HepG2 (cell line): ENCODE data around the gene CLCNKA. TPM values are rescaled to one million over a fixed set of nuclear protein-coding genes. Genes with fewer than 3 reads are reported as not detected.

Source experiments
- ATAC-seq: fragments of 200-7000 bp; cut with Tn5 transposase; 3 replicates; pipeline ENCODE4 v1.9.1; 2020; ENCODE audit warnings: mild to moderate bottlenecking, moderate library complexity
- BruUV-seq: library from RNA; stranded (reverse); fragments of 400-500 nt; replicated peaks from 2 replicates; lab custom pipeline; 2021; lab: Mats Ljungman, UMichigan
- CTCF ChIA-PET: fragments of 300-600 bp; formaldehyde crosslinking; extraction: SDS; loops from one replicate; lab custom pipeline; 2021; ENCODE audit warnings: low total read pairs, inconsistent platforms, low intra/inter-chr PET ratio; lab: Yijun Ruan, JAX
- POLR2A ChIA-PET: fragments of 350-600 bp; sonication (Branson Sonifier 250); formaldehyde crosslinking; loops from one replicate; lab custom pipeline; 2020; ENCODE audit warnings: antibody characterized with exemption, inconsistent platforms; lab: Yijun Ruan, JAX
- DNase-seq: peaks from one replicate; pipeline ENCODE4 v3.0.0-alpha.2; 2015; ENCODE audit warnings: low spot score
- FAIRE-seq: peaks from 3 replicates; lab custom pipeline; 2011; peaks lifted over from hg19 to GRCh38; lab: Jason Lieb, UNC
- H2AFZ ChIP-seq: one replicate; pipeline ENCODE4 v1.6.1; 2011; ENCODE audit warnings: low read length, inconsistent platforms
- H3K27ac ChIP-seq: fragments of 300-600 bp; 3 replicates; pipeline ENCODE4 v1.8.0; 2011; ENCODE audit warnings: mixed run types, mild to moderate bottlenecking, mixed read lengths, low read length, inconsistent platforms; ENCODE audit not compliant: insufficient read depth; ENCODE audit errors: extremely low read length
- H3K27me3 ChIP-seq, 2 experiments: fragments of 200-600 bp in 1 of 2; 2 replicates in 1 of 2; 3 replicates in 1 of 2; pipeline versions ENCODE4 v1.6.0 to v1.8.0; 2011; ENCODE audit warnings: low read length in 2 of 2, mild to moderate bottlenecking in 2 of 2, moderate library complexity in 2 of 2, inconsistent platforms in 1 of 2; ENCODE audit not compliant: insufficient read depth in 2 of 2, control insufficient read depth in 1 of 2
- H3K36me3 ChIP-seq, 2 experiments: fragments of 200-600 bp in 1 of 2; replicated peaks in 1 of 2; 2 replicates in 1 of 2; 3 replicates in 1 of 2; pipeline versions ENCODE4 v1.5.1 to v1.8.0; 2011; ENCODE audit warnings: low read length in 2 of 2, inconsistent platforms in 1 of 2; ENCODE audit not compliant: insufficient read depth in 2 of 2, control insufficient read depth in 1 of 2
- H3K4me1 ChIP-seq: 2 replicates; pipeline ENCODE4 v1.5.1; 2012; ENCODE audit warnings: low read length, inconsistent platforms; ENCODE audit not compliant: insufficient read depth
- H3K4me2 ChIP-seq: 2 replicates; pipeline ENCODE4 v1.6.0; 2011; ENCODE audit warnings: low read depth, low read length, inconsistent platforms
- H3K4me3 ChIP-seq, 3 experiments: fragments of 200-600 bp in 1 of 3; sonication (generic), shearing (Covaris generic) in 1 of 3; replicated peaks in 1 of 3; 2 replicates each; pipeline ENCODE4 v1.5.1; 2011 to 2016; ENCODE audit warnings: low read length in 3 of 3, inconsistent platforms in 2 of 3, low read depth in 2 of 3, mild to moderate bottlenecking in 2 of 3, control low read depth in 1 of 3, mixed read lengths in 1 of 3; ENCODE audit not compliant: insufficient read depth in 1 of 3
- H3K79me2 ChIP-seq: one replicate; pipeline ENCODE4 v1.6.1; 2011; ENCODE audit warnings: low read length, inconsistent platforms; ENCODE audit not compliant: insufficient read depth
- H3K9ac ChIP-seq: 2 replicates; pipeline ENCODE4 v1.6.0; 2011; ENCODE audit warnings: mild to moderate bottlenecking, low read depth, low read length, inconsistent platforms; ENCODE audit not compliant: insufficient read depth
- H3K9me3 ChIP-seq: 2 replicates; pipeline ENCODE4 v1.5.1; 2012; ENCODE audit warnings: mild to moderate bottlenecking, low read length
- H4K20me1 ChIP-seq: 2 replicates; pipeline ENCODE4 v1.6.0; 2011; ENCODE audit warnings: inconsistent platforms, mild to moderate bottlenecking, low read length, moderate library complexity; ENCODE audit not compliant: insufficient read depth
- AHR ChIP-seq: IDR thresholded peaks from 2 replicates; pipeline ENCODE4 v1.6.1; 2018; ENCODE audit warnings: missing genetic modification reagents, missing compliant biosample characterization
- ARNT ChIP-seq: fragments of 450-650 bp; IDR thresholded peaks from 2 replicates; pipeline ENCODE4 v1.6.1; 2017
- ATF7 ChIP-seq, 2 experiments: fragments of 450-650 bp in 1 of 2; sonication (generic) in 1 of 2; formaldehyde crosslinking in 1 of 2; IDR thresholded peaks; 2 replicates each; pipeline versions ENCODE4 v1.4.0 to v1.6.1; 2016 to 2020; ENCODE audit warnings: antibody characterized with exemption in 1 of 2, mild to moderate bottlenecking in 1 of 2, missing genetic modification reagents in 1 of 2
- ETS1 ChIP-seq: sonication (generic); formaldehyde crosslinking; IDR thresholded peaks from 2 replicates; pipeline ENCODE4 v1.4.0; 2020; ENCODE audit warnings: missing genetic modification reagents
- HHEX ChIP-seq: IDR thresholded peaks from 2 replicates; pipeline ENCODE4 v1.6.1; 2016; ENCODE audit warnings: control low read depth
- HNRNPL ChIP-seq: fragments of 200-400 bp; formaldehyde crosslinking; IDR thresholded peaks from 2 replicates; pipeline ENCODE4 v1.6.1; 2017; ENCODE audit warnings: mild to moderate bottlenecking, low read depth, low read length
- ZNF138 ChIP-seq: sonication (generic); formaldehyde crosslinking; IDR thresholded peaks from 2 replicates; pipeline ENCODE4 v1.5.0; 2020; ENCODE audit warnings: mild to moderate bottlenecking, low read depth, missing genetic modification reagents
- ZNF761 ChIP-seq: sonication (generic); formaldehyde crosslinking; conservative IDR thresholded peaks from 2 replicates; pipeline ENCODE4 v1.4.0; 2020; ENCODE audit warnings: mild to moderate bottlenecking, missing genetic modification reagents
- ZNF772 ChIP-seq: sonication (generic); formaldehyde crosslinking; IDR thresholded peaks from 2 replicates; pipeline ENCODE4 v1.5.0; 2020; ENCODE audit warnings: mild to moderate bottlenecking, missing genetic modification reagents
- ZNF775 ChIP-seq: sonication (generic); formaldehyde crosslinking; IDR thresholded peaks from 2 replicates; pipeline ENCODE4 v1.4.0; 2020; ENCODE audit warnings: missing genetic modification reagents, mild to moderate bottlenecking, moderate library complexity, borderline replicate concordance
- WGBS: methylation state at CpG from one replicate; pipeline ENCODE4 v1.1.6; 2017; ENCODE audit warnings: low lambda C conversion rate; 5-methylcytosine and 5-hydroxymethylcytosine counted together
- in situ Hi-C: cut with HindIII; loops from 2 replicates; pipeline ENCODE4 v1.10.0; 2017; ENCODE audit warnings: low pct_unique_long_range_greater_than_20kb; ENCODE audit not compliant: extremely low pct_ligation_motif_present
- intact Hi-C: fragments of 100-400 bp; cut with micrococcal nuclease; formaldehyde crosslinking; loops from one replicate; pipeline ENCODE4 v1.10.0; 2022; ENCODE audit not compliant: unreplicated experiment
- polyA plus RNA-seq, 8 experiments: library from polyadenylated mRNA; depleted of rRNA in 3 of 8; stranded (reverse) in 7 of 8; unstranded in 1 of 8; fragments of >200 nt; fragmentation: Illumina TruSeq in 4 of 8; extraction: Trizol in 4 of 8; gene quantifications; 2 replicates each; pipeline versions ENCODE4 v1.2.1 to v1.2.3, GENCODE V29; 2011 to 2016; ENCODE audit warnings: low read depth in 4 of 8, missing spikeins in 1 of 8, mixed read lengths in 1 of 8; ENCODE audit not compliant: insufficient read depth in 1 of 8
- small RNA-seq, 3 experiments: library from RNA; depleted of rRNA; stranded (forward); fragments of <200 nt; gene quantifications; one replicate each; pipeline ENCODE3, GENCODE V24; 2012; ENCODE audit warnings: low read depth in 2 of 3, low replicate concordance in 1 of 3; ENCODE audit not compliant: insufficient read length in 3 of 3, insufficient read depth in 2 of 3
- total RNA-seq, 5 experiments: library from RNA; depleted of rRNA; stranded (reverse); fragments of >200 nt; fragmentation: Illumina TruSeq; extraction: Trizol; gene quantifications; 2 replicates each; pipeline ENCODE4 v1.2.3, GENCODE V29; 2016; ENCODE audit warnings: low read depth in 1 of 5

Gene CLCNKA
- total and polyA plus RNA-seq, 2 of the 13 experiments (the other 11 are each of a cell fraction or from before 2014, with no cell fraction given) = 0.03 TPM; not detected in 1

- no peak for TF ChIP-seq ARNT
- TF ChIP-seq ATF7 (IDR thresholded peaks at IDR 0.05) = no peak
- no peak for TF ChIP-seq ATF7 (CRISPR knock-in tag; IDR thresholded peaks at IDR 0.05)
- 0 out of 2 replicates have a peak, but pooled peaks have one; percentile 24 for TF ChIP-seq AHR (CRISPR knock-in tag)
- TF ChIP-seq ZNF775 (CRISPR knock-in tag) = no peak
- no peak for TF ChIP-seq ETS1
- TF ChIP-seq HNRNPL = 0 out of 2 replicates have a peak, but pooled peaks have one; percentile 51
These were observed 60.6 kb downstream of the CLCNKA start (continued) for GRCh38 chr1:16082283-16083038.

- Histone ChIP-seq H4K20me1 (no peaks in the 10 kb centered on the region), H3K4me3 (no peak overlapping the region), H2AFZ (no peak overlapping the region), H3K79me2 (no peaks in the 10 kb centered on the region), H3K36me3 (no peaks in the 10 kb centered on the region), H3K4me1 (peaks cover 55% of the 10 kb centered on the region), H3K9ac (no peak overlapping the region), H3K27me3 (peaks cover 0 to 14% of the 10 kb centered on the region in 2 experiments; a peak in 2 of 5 replicates), H3K27ac (no peak overlapping the region), H3K9me3 (no peaks in the 10 kb centered on the region), H3K4me2 (no peak overlapping the region)
- no peak for TF ChIP-seq HHEX (CRISPR knock-in tag)
- TF ChIP-seq HNRNPL = 0 out of 2 replicates have a peak, but pooled peaks have one; percentile 47
- no peak for TF ChIP-seq ZNF138 (CRISPR knock-in tag)
- TF ChIP-seq ZNF761 (CRISPR knock-in tag) = no peak
- no peak for TF ChIP-seq ZNF772 (CRISPR knock-in tag)
- in situ Hi-C loops (loop anchor here (5.0 kb wide), 1 partner anchor 34 kb away; no protein-coding TSS in a partner anchor), intact Hi-C loops (loop anchor here (2.0 kb wide), 1 partner anchor 29 kb away; no protein-coding TSS in a partner anchor)
- FAIRE-seq (no peak), DNase-seq (no peak), ATAC-seq (no peak)
- 10% methylated on average over 2 of the region's 5 CpGs for WGBS
- no TSS peak for BruUV-seq
- CTCF ChIA-PET = interaction anchor here (5.7 kb wide), 1 partner anchor 104 kb away, joined by 98 read pairs; no protein-coding TSS in a partner anchor
- POLR2A ChIA-PET = interaction anchor here (1.6 to 1.7 kb wide), 2 partner anchors 101 to 103 kb away, joined by 3 read pairs; no protein-coding TSS in a partner anchor
These were observed 61.6 kb downstream of the CLCNKA start for GRCh38 chr1:16083486-16083885.

Small RNA genes lying within 50 kb of the gene (small RNA-seq; reads per million reads assigned to genes)
- 0 reads per million in 3 experiments for gene AL355994.1
- 0 reads per million in 3 experiments for gene AL355994.5

Other genes with a start within 250 kb of the CLCNKA start
- gene UQCRHL, start 214.4 kb upstream of the CLCNKA start, total RNA-seq (2016; rRNA removed; fragmentation: Illumina TruSeq; extraction: Trizol) = 2.3 and 4.0 TPM in 2 replicates
- gene UQCRHL, start 214.4 kb upstream of the CLCNKA start, polyA plus RNA-seq (2011; rRNA removed) = 1.4 and 1.8 TPM in 2 replicates
- gene SPEN, start 174.3 kb upstream of the CLCNKA start, total RNA-seq (2016; rRNA removed; fragmentation: Illumina TruSeq; extraction: Trizol) = 14.0 and 25.1 TPM in 2 replicates
- gene SPEN, start 174.3 kb upstream of the CLCNKA start, polyA plus RNA-seq (2011; rRNA removed) = 4.8 and 5.0 TPM in 2 replicates
- gene ZBTB17, start 45.9 kb upstream of the CLCNKA start, total RNA-seq (2016; rRNA removed; fragmentation: Illumina TruSeq; extraction: Trizol) = 10.1 and 16.7 TPM in 2 replicates
- 17.0 and 21.0 TPM in 2 replicates for gene ZBTB17, start 45.9 kb upstream of the CLCNKA start, polyA plus RNA-seq (2011; rRNA removed)
- gene SRARP, start 17.8 kb upstream of the CLCNKA start, total RNA-seq (2016; rRNA removed; fragmentation: Illumina TruSeq; extraction: Trizol) = 3.5 and 4.0 TPM in 2 replicates
- 10.5 and 12.8 TPM in 2 replicates for gene SRARP, start 17.8 kb upstream of the CLCNKA start, polyA plus RNA-seq (2011; rRNA removed)
- not detected in 2 replicates for gene HSPB7, start 4.0 kb upstream of the CLCNKA start, total RNA-seq (2016; rRNA removed; fragmentation: Illumina TruSeq; extraction: Trizol)
- 0.10 and 0.20 TPM in 2 replicates for gene HSPB7, start 4.0 kb upstream of the CLCNKA start, polyA plus RNA-seq (2011; rRNA removed)
- gene CLCNKB, start 21.7 kb downstream of the CLCNKA start, total RNA-seq (2016; rRNA removed; fragmentation: Illumina TruSeq; extraction: Trizol) = not detected in 2 replicates
- 0.04 TPM in 1 of 2 replicates, not detected in the other for gene CLCNKB, start 21.7 kb downstream of the CLCNKA start, polyA plus RNA-seq (2011; rRNA removed)
- not detected in 2 replicates for gene FAM131C, start 51.6 kb downstream of the CLCNKA start, total RNA-seq (2016; rRNA removed; fragmentation: Illumina TruSeq; extraction: Trizol)
- gene FAM131C, start 51.6 kb downstream of the CLCNKA start, polyA plus RNA-seq (2011; rRNA removed) = 0.07 and 0.10 TPM in 2 replicates
- 15.5 and 33.6 TPM in 2 replicates for gene EPHA2, start 134.0 kb downstream of the CLCNKA start, total RNA-seq (2016; rRNA removed; fragmentation: Illumina TruSeq; extraction: Trizol)
- gene EPHA2, start 134.0 kb downstream of the CLCNKA start, polyA plus RNA-seq (2011; rRNA removed) = 53.6 and 62.5 TPM in 2 replicates
- gene ARHGEF19, start 190.6 kb downstream of the CLCNKA start, total RNA-seq (2016; rRNA removed; fragmentation: Illumina TruSeq; extraction: Trizol) = 1.8 and 2.0 TPM in 2 replicates
- gene ARHGEF19, start 190.6 kb downstream of the CLCNKA start, polyA plus RNA-seq (2011; rRNA removed) = 1.7 and 2.2 TPM in 2 replicates
- gene CPLANE2, start 215.1 kb downstream of the CLCNKA start, total RNA-seq (2016; rRNA removed; fragmentation: Illumina TruSeq; extraction: Trizol) = 0.98 and 1.6 TPM in 2 replicates
- 0.27 and 0.29 TPM in 2 replicates for gene CPLANE2, start 215.1 kb downstream of the CLCNKA start, polyA plus RNA-seq (2011; rRNA removed)